ENCODE measurements around the gene PSG7.
"Not testable (repeated sequence)": the region's sequence is repeated elsewhere in the genome, so short reads cannot be mapped to it uniquely, and the experiment has no call there.

- not testable (repeated sequence) for TF ChIP-seq CTCF, POLR2A, POLR2AphosphoS5 (IDR thresholded peaks at IDR 0.05)
These were observed 39.3 kb downstream of the PSG7 start for GRCh38 chr19:42897729-42898128.

Measured in prostate gland (tissue), 2 donors.